Astrocyte (in vitro differentiated cells and primary cell): ENCODE measurements around the gene SH2B3. TPM values are rescaled to one million over a fixed set of nuclear protein-coding genes. Genes with fewer than 3 reads are reported as not detected.

Experiments used
- DNase-seq: peaks from one replicate; pipeline ENCODE4 v3.0.0-alpha.2; 2010; ENCODE audit warnings: low read depth
- FAIRE-seq: peaks from 2 replicates; lab custom pipeline; 2011; peaks lifted over from hg19 to GRCh38; lab: Jason Lieb, UNC
- H2AFZ ChIP-seq: 2 replicates; pipeline ENCODE4 v1.6.0; 2012; ENCODE audit warnings: low read depth, low read length, inconsistent platforms
- H3K27ac ChIP-seq: 2 replicates; pipeline ENCODE4 v1.5.1; 2011; ENCODE audit warnings: low read depth, low read length, inconsistent platforms
- H3K27me3 ChIP-seq: 2 replicates; pipeline ENCODE4 v1.6.0; 2011; ENCODE audit warnings: low read length, inconsistent platforms; ENCODE audit not compliant: insufficient read depth
- H3K36me3 ChIP-seq: 2 replicates; pipeline ENCODE4 v1.5.1; 2011; ENCODE audit warnings: low read length, inconsistent platforms; ENCODE audit not compliant: insufficient read depth
- H3K4me1 ChIP-seq: 2 replicates; pipeline ENCODE4 v1.5.1; 2011; ENCODE audit warnings: low read length, inconsistent platforms; ENCODE audit not compliant: insufficient read depth
- H3K4me2 ChIP-seq: 2 replicates; pipeline ENCODE4 v1.6.0; 2012; ENCODE audit warnings: low read length, inconsistent platforms
- H3K4me3 ChIP-seq: 2 replicates; pipeline ENCODE4 v1.5.1; 2011; ENCODE audit warnings: low read depth, mild to moderate bottlenecking, low read length, inconsistent platforms; ENCODE audit not compliant: insufficient read depth
- H3K79me2 ChIP-seq: 2 replicates; pipeline ENCODE4 v1.6.0; 2012; ENCODE audit warnings: mild to moderate bottlenecking, low read length, inconsistent platforms; ENCODE audit not compliant: insufficient read depth
- H3K9ac ChIP-seq: 2 replicates; pipeline ENCODE4 v1.6.0; 2012; ENCODE audit warnings: mild to moderate bottlenecking, low read length, inconsistent platforms
- H3K9me3 ChIP-seq: 2 replicates; pipeline ENCODE4 v1.5.1; 2012; ENCODE audit warnings: low read depth, mild to moderate bottlenecking, low read length, inconsistent platforms; ENCODE audit not compliant: insufficient read depth
- H4K20me1 ChIP-seq: 2 replicates; pipeline ENCODE4 v1.6.0; 2012; ENCODE audit warnings: low read length, inconsistent platforms; ENCODE audit not compliant: insufficient read depth
- H3K27ac Mint-ChIP-seq: one replicate; pipeline ENCODE4 v1.8.0; 2021; ENCODE audit warnings: mild to moderate bottlenecking, mixed read lengths; ENCODE audit not compliant: unreplicated experiment
- H3K27me3 Mint-ChIP-seq: one replicate; pipeline ENCODE4 v1.8.0; 2021; ENCODE audit warnings: low read depth, mixed read lengths; ENCODE audit not compliant: unreplicated experiment
- H3K36me3 Mint-ChIP-seq: one replicate; pipeline ENCODE4 v1.8.0; 2021; ENCODE audit warnings: low read depth, mixed read lengths; ENCODE audit not compliant: unreplicated experiment
- H3K4me1 Mint-ChIP-seq: one replicate; pipeline ENCODE4 v1.8.0; 2021; ENCODE audit warnings: low read depth, mixed read lengths; ENCODE audit not compliant: unreplicated experiment
- H3K4me3 Mint-ChIP-seq: one replicate; pipeline ENCODE4 v1.8.0; 2021; ENCODE audit warnings: mild to moderate bottlenecking, moderate library complexity, mixed read lengths; ENCODE audit not compliant: unreplicated experiment
- H3K9me3 Mint-ChIP-seq: one replicate; pipeline ENCODE4 v1.8.0; 2021; ENCODE audit warnings: mild to moderate bottlenecking, mixed read lengths; ENCODE audit not compliant: unreplicated experiment
- CTCF ChIP-seq: IDR thresholded peaks from 2 replicates; pipeline ENCODE4 v1.5.1; 2011; ENCODE audit warnings: low read depth, mild to moderate bottlenecking, inconsistent platforms, low read length, moderate library complexity; ENCODE audit not compliant: insufficient read depth
- EZH2 ChIP-seq: IDR thresholded peaks from 2 replicates; pipeline ENCODE4 v1.6.1; 2012; ENCODE audit warnings: mild to moderate bottlenecking, low read length, inconsistent platforms; ENCODE audit not compliant: insufficient read depth
- total RNA-seq: library from RNA; stranded (reverse); gene quantifications from 2 replicates; pipeline ENCODE4 v1.2.1, GENCODE V29; 2021

Gene SH2B3
- total RNA-seq, 1 donor from 2014 or later = 23.6 TPM

GRCh38 chr12:111442301-111443045, 36.8 kb downstream of the SH2B3 start:
- H3K4me2 ChIP-seq = no peak overlapping the region
- Mint-ChIP-seq H3K36me3 (peaks cover 12% of the 10 kb centered on the region), H3K27me3 (no peaks in the 10 kb centered on the region), H3K27ac (peak overlapping the region; percentile 88), H3K9me3 (no peaks in the 10 kb centered on the region), H3K4me1 (peaks cover 47% of the 10 kb centered on the region), H3K4me3 (no peak overlapping the region)
- DNase-seq = no peak
- H3K79me2 ChIP-seq = peaks cover 95% of the 10 kb centered on the region
- H3K36me3 ChIP-seq = peaks cover 4% of the 10 kb centered on the region
- H3K27me3 ChIP-seq = no peaks in the 10 kb centered on the region
- H3K9me3 ChIP-seq = no peaks in the 10 kb centered on the region
- H3K4me3 ChIP-seq = no peak overlapping the region
- no peak for TF ChIP-seq EZH2
- no peak for TF ChIP-seq CTCF
- H3K9ac ChIP-seq = no peak overlapping the region
- no peak overlapping the region for H2AFZ ChIP-seq
- H3K4me1 ChIP-seq = peaks cover 55% of the 10 kb centered on the region
- H4K20me1 ChIP-seq = peaks cover 92% of the 10 kb centered on the region
- no peak for FAIRE-seq
- peak overlapping the region; percentile 11 for H3K27ac ChIP-seq

DNA sequence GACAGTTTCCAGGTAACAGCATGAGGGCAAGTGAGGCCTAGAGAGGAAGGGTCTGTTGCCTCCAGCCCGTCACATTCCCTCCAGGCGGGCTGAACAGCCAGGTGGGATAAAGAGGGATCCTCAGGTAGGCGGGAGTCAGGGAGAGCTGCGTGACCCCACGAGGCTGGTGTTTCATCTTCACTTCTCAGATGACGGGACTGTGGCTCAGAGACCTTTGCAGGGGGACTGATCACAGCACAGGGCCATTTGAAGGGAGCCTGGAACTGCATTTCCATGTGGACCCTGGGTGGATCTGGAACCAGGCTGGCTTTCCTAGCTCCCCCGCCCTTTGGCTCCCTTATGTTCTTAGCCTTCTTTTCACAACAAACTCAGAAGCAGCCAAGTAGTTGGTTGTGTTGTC, 37.4 kb downstream of the SH2B3 start:
- TF ChIP-seq CTCF (no peak), EZH2 (no peak)
- peaks cover 94% of the 10 kb centered on the region for H4K20me1 ChIP-seq
- no peaks in the 10 kb centered on the region for H3K9me3 Mint-ChIP-seq
- peaks cover 6% of the 10 kb centered on the region for H3K36me3 ChIP-seq
- no peak for FAIRE-seq
- H3K9me3 ChIP-seq = no peaks in the 10 kb centered on the region
- peak overlapping the region; percentile 11 for H3K27ac ChIP-seq
- DNase-seq = no peak
- H3K4me1 ChIP-seq = peaks cover 49% of the 10 kb centered on the region
- H3K9ac ChIP-seq = peak overlapping the region; percentile 4
- H3K4me3 ChIP-seq = no peak overlapping the region
- H3K36me3 Mint-ChIP-seq = peaks cover 14% of the 10 kb centered on the region
- H3K4me2 ChIP-seq = no peak overlapping the region
- peak overlapping the region; percentile 88 for H3K27ac Mint-ChIP-seq
- H3K27me3 ChIP-seq = no peaks in the 10 kb centered on the region
- peak overlapping the region; percentile 50 for H3K4me3 Mint-ChIP-seq
- H3K27me3 Mint-ChIP-seq = no peaks in the 10 kb centered on the region
- peaks cover 43% of the 10 kb centered on the region for H3K4me1 Mint-ChIP-seq
- peaks cover 92% of the 10 kb centered on the region for H3K79me2 ChIP-seq
- H2AFZ ChIP-seq = no peak overlapping the region

- H3K4me1 ChIP-seq = peaks cover 44% of the 10 kb centered on the region
- Mint-ChIP-seq H3K4me1 (peaks cover 39% of the 10 kb centered on the region), H3K9me3 (no peaks in the 10 kb centered on the region), H3K36me3 (peaks cover 15% of the 10 kb centered on the region), H3K4me3 (peak overlapping the region; percentile 50), H3K27ac (peak overlapping the region; percentile 88), H3K27me3 (no peaks in the 10 kb centered on the region)
- H3K4me2 ChIP-seq = no peak overlapping the region
- peaks cover 11% of the 10 kb centered on the region for H3K36me3 ChIP-seq
- DNase-seq = no peak
- peak overlapping the region; percentile 10 for H3K27ac ChIP-seq
- no peaks in the 10 kb centered on the region for H3K27me3 ChIP-seq
- TF ChIP-seq EZH2 (no peak), CTCF (no peak)
- H2AFZ ChIP-seq = no peak overlapping the region
- H4K20me1 ChIP-seq = peaks cover 94% of the 10 kb centered on the region
- H3K79me2 ChIP-seq = peaks cover 87% of the 10 kb centered on the region
- H3K4me3 ChIP-seq = no peak overlapping the region
- H3K9ac ChIP-seq = peak overlapping the region; percentile 4
- no peak for FAIRE-seq
- no peaks in the 10 kb centered on the region for H3K9me3 ChIP-seq
Observed at GRCh38 chr12:111443586-111443985, 37.9 kb downstream of the SH2B3 start.
